ENCODE measurements around the gene ACSBG1. TPM values are rescaled to one million over a fixed set of nuclear protein-coding genes. Genes with fewer than 3 reads are reported as not detected.
A peak's percentile ranks its signal among the peaks of the same experiment; 100 is the strongest.

The ACSBG1 gene
- total and polyA plus RNA-seq, 2 of the 8 experiments (the other 6 are each of a cell fraction or from before 2014, with no cell fraction given), result 5.4 to 7.1 TPM

- Histone ChIP-seq H2BK5ac (ENCODE audit: low read depth, low read length) (no peak overlapping the region; the same call in 1 of the 2 replicates), H4K91ac (replicated peaks; ENCODE audit: insufficient read length, low read length) (no peak overlapping the region), H3K79me2 (ENCODE audit: control insufficient read depth in 1 of 2, insufficient read depth in 2 of 2, low read length in 2 of 2) (no peaks in the 10 kb centered on the region), H3K9ac (replicated peaks in 1 of 4; ENCODE audit: extremely low read depth in 1 of 4, low read depth in 3 of 4, low read length in 3 of 4) (peak overlapping the region in 1 of 4 experiments; percentile 28; a peak in 1 of 7 replicates), H3K23me2 (ENCODE audit: low read depth, low read length) (no peaks in the 10 kb centered on the region; the same call in 1 of the 2 replicates), H3K36me3 (ENCODE audit: control insufficient read depth in 2 of 4, insufficient read depth in 4 of 4, low read length in 3 of 4) (no peaks in the 10 kb centered on the region), H3K14ac (ENCODE audit: insufficient read length) (no peak overlapping the region), H3K27ac (ENCODE audit: low read depth, low read length) (no peak overlapping the region), H2BK20ac (ENCODE audit: low read length) (no peak overlapping the region), H2BK120ac (replicated peaks; ENCODE audit: low read depth, low read length) (no peak overlapping the region), H4K20me1 (replicated peaks in 1 of 2; ENCODE audit: control insufficient read depth in 1 of 2, insufficient read depth in 2 of 2, low read length in 2 of 2) (no peaks in the 10 kb centered on the region), H3K4ac (replicated peaks; ENCODE audit: insufficient read length, low read depth, low read length) (no peak overlapping the region), H4K8ac (ENCODE audit: extremely low read depth, insufficient read depth, low read length) (no peak overlapping the region), H2BK15ac (ENCODE audit: low read length) (no peak overlapping the region), H3K79me1 (ENCODE audit: low read depth, low read length) (no peaks in the 10 kb centered on the region), H3K4me2 (ENCODE audit: insufficient read depth in 1 of 2, low read depth in 2 of 2, low read length in 2 of 2) (peak overlapping the region; percentile 41 to 64), H2AK5ac (ENCODE audit: low read depth, low read length) (no peak overlapping the region), H3K4me3 (ENCODE audit: extremely low read depth in 1 of 4, insufficient read depth in 2 of 4, low read depth in 3 of 4, low read length in 4 of 4) (peak overlapping the region; percentile 24 to 59 (median 28); a peak in 5 of 8 replicates), H3K18ac (ENCODE audit: extremely low read depth, low read length) (no peak overlapping the region), H4K5ac (ENCODE audit: insufficient read length, low read depth, low read length) (no peak overlapping the region), H2BK12ac (ENCODE audit: low read depth, low read length) (no peak overlapping the region), H3K27me3 (replicated peaks in 1 of 4; ENCODE audit: control insufficient read depth in 3 of 4, extremely low read depth in 1 of 4, insufficient read depth in 3 of 4, low read length in 3 of 4) (peaks cover 0 to 19% (median 10%) of the 10 kb centered on the region in 4 experiments; a peak in 4 of 7 replicates), H3K4me1 (replicated peaks in 1 of 4; ENCODE audit: control insufficient read depth in 3 of 4, insufficient read depth in 4 of 4, low read length in 3 of 4) (0 out of 7 replicates have a peak, but pooled peaks cover 0 to 3% (median 0%) of the 10 kb centered on the region in 4 experiments), H3K23ac (ENCODE audit: insufficient read length) (no peak overlapping the region), H3K9me3 (ENCODE audit: insufficient read depth in 2 of 2, low read depth in 1 of 2, low read length in 1 of 2) (no peaks in the 10 kb centered on the region), H3K56ac (replicated peaks; ENCODE audit: insufficient read length, low read depth, low read length) (no peak overlapping the region), H2AFZ (ENCODE audit: low read length) (peak overlapping the region; percentile 93; the same call in 1 of the 2 replicates)
- 66% methylated on average over 12 of the region's 12 CpGs; no CpG with 5 or more reads in 1 of the 2 experiments for WGBS, 2 experiments (ENCODE audit: extremely low coverage in 1 of 2, insufficient coverage in 1 of 2, insufficient read length in 1 of 2, insufficient replicate concordance in 2 of 2, low coverage in 1 of 2, low lambda C conversion rate in 2 of 2, missing lambda C conversion rate in 1 of 2)
- ChIA-PET CTCF (ENCODE audit: partially characterized antibody) (interaction anchor here (0.9 to 2.5 kb wide), 6 partner anchors 10 to 265 kb away, joined by 3 to 11 read pairs (median 4); no protein-coding TSS in a partner anchor), POLR2A (ENCODE audit: partially characterized antibody) (interaction anchor here (0.6 to 2.7 kb wide), 9 partner anchors 10 to 173 kb away, joined by 3 to 7 read pairs (median 5); partner anchors contain the start of gene IREB2)
- TF ChIP-seq SRF (IDR thresholded peaks at IDR 0.05; ENCODE audit: low read depth, low read length) (no peak), ASH2L (IDR thresholded peaks at IDR 0.05; ENCODE audit: low read length) (peak; percentile 4), NANOG (IDR thresholded peaks at IDR 0.05; ENCODE audit: insufficient read depth, low read depth, low read length, poor library complexity, severe bottlenecking) (no peak)
- FAIRE-seq (no peak), DNase-seq (ENCODE audit: low read depth in 1 of 2, low spot score in 2 of 2) (no peak)
These were observed 30.7 kb upstream of the ACSBG1 start for GRCh38 chr15:78265137-78265460.

All from H1 (cell line).